ENCODE measurements around the gene SLC25A30. TPM values are rescaled to one million over a fixed set of nuclear protein-coding genes. Genes with fewer than 3 reads are reported as not detected.
"Not testable (repeated sequence)": the region's sequence is repeated elsewhere in the genome, so short reads cannot be mapped to it uniquely, and the experiment has no call there.

SLC25A30 gene
- polyA plus RNA-seq, 1 experiment, result 10.4 TPM

DNA sequence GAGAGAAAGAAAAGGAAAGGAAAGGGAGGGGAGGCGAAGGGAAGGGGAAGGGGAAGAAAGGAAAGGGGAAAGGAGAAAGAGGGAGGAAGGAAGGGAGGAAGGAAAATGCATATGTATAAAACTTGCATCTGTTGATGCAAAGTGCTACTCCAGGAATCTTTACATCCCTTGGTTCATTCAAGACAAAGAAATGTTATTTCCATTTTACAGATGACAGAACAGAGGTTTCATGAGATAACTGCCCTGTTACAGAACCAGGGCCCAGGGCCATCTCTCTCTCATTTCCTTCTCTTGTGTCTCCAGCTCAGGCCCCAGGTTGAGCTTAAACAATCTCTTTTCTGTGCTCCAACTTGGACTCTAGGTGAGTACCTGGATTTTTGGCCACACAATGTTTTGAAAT lies 1.8 kb upstream of the SLC25A30 start:
- DNase-seq (ENCODE audit: low read depth), result no peak
- Histone ChIP-seq H3K36me3 (ENCODE audit: control insufficient read depth, insufficient read depth, low read length) (no peaks in the 10 kb centered on the region), H3K27me3 (ENCODE audit: control insufficient read depth, insufficient read depth, low read length) (no peaks in the 10 kb centered on the region), H3K4me3 (ENCODE audit: low read depth, low read length) (no peak overlapping the region)
- ChIA-PET CTCF (no interaction called here), POLR2A (no interaction called here)
- TF ChIP-seq, protein P1, sequence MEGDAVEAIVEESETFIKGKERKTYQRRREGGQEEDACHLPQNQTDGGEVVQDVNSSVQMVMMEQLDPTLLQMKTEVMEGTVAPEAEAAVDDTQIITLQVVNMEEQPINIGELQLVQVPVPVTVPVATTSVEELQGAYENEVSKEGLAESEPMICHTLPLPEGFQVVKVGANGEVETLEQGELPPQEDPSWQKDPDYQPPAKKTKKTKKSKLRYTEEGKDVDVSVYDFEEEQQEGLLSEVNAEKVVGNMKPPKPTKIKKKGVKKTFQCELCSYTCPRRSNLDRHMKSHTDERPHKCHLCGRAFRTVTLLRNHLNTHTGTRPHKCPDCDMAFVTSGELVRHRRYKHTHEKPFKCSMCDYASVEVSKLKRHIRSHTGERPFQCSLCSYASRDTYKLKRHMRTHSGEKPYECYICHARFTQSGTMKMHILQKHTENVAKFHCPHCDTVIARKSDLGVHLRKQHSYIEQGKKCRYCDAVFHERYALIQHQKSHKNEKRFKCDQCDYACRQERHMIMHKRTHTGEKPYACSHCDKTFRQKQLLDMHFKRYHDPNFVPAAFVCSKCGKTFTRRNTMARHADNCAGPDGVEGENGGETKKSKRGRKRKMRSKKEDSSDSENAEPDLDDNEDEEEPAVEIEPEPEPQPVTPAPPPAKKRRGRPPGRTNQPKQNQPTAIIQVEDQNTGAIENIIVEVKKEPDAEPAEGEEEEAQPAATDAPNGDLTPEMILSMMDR (IDR thresholded peaks at IDR 0.05; ENCODE audit: insufficient read depth, low read depth, low read length), result no peak

DNA sequence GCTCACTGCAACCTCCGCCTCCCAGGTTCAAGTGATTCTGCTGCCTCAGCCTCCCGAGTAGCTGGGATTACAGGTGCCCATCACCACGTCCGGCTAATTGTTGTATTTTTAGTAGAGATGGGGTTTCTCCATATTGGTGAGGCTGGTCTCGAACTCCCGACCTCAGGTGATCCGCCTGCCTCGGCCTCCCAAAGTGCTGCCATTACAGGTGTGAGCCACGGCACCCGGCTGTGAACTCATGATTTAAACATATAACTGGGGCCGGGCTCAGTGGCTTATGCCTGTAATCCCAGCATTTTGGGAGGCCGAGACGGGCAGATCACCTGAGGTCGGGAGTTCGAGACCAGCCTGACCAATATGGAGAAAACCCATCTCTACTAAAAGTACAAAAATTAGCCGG lies 1.2 kb upstream of the SLC25A30 start:
- POLR2A ChIA-PET; CTCF ChIA-PET; H3K4me3 ChIP-seq (ENCODE audit: low read depth, low read length); H3K27me3 ChIP-seq (ENCODE audit: control insufficient read depth, insufficient read depth, low read length); DNase-seq (ENCODE audit: low read depth); H3K36me3 ChIP-seq (ENCODE audit: control insufficient read depth, insufficient read depth, low read length): not testable (repeated sequence)

DNA sequence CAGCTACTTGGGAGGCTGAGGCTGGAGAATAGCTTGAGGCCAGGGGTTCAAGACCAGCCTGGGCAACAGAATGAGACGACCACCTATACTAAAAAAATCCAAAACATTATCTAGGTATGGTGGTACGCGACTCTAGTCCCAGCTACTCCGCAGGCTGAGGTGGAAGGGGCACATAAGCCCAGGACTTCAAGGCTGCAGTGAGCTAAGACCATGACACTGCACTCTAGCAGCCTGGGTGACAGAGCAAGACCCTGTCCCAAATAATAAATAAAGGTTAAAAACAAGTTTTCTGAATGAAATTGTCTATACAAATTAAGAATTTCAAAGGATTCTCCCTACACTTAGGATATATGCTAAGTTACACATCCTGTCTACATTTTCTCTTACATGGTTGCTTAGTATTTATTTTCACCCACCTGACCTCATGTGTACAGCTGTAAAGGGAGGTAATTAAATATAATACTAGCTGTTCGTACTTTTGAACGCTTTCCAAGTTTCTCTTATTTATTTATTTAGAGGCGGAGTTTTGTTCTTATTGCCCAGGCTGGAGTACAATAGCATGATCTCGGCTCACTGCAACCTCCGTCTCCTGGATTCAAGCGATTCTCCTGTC lies 1.6 kb downstream of the SLC25A30 start:
- no peaks in the 10 kb centered on the region for H3K27me3 ChIP-seq (ENCODE audit: control insufficient read depth, insufficient read depth, low read length)
- ChIA-PET CTCF (interaction anchor here (1.0 to 1.9 kb wide), 3 partner anchors 21 to 45 kb away, joined by 3 to 7 read pairs (median 3); no protein-coding TSS in a partner anchor), POLR2A (no interaction called here)
- H3K36me3 ChIP-seq (ENCODE audit: control insufficient read depth, insufficient read depth, low read length), result no peaks in the 10 kb centered on the region
- DNase-seq (ENCODE audit: low read depth), result no peak
- peak overlapping the region; percentile 80 for H3K4me3 ChIP-seq (ENCODE audit: low read depth, low read length)
- TF ChIP-seq, protein P1 (IDR thresholded peaks at IDR 0.05; ENCODE audit: insufficient read depth, low read depth, low read length), result no peak

DNA sequence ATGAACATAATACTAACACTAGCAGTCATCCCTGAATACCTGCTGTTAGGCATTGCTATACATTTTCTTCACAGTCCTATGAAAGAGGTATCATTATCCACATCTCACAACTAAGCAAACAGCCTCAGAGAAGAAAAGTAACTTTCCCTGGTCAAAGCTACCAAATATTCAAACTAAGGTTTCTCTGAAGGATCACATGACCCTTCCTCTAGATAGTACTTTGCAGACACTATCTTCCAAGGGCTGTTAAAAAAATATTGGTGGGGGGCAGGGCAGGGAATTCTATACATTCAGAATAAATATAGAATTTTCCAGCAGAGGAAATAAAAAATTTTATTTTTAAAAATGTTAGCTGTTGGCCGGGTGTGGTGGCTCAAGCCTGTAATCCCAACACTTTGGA lies 3.1 kb downstream of the SLC25A30 start:
- ChIA-PET CTCF (interaction anchor here (0.9 to 1.3 kb wide), 4 partner anchors 10 to 21 kb away, joined by 3 to 4 read pairs (median 4); no protein-coding TSS in a partner anchor), POLR2A (no interaction called here)
- DNase-seq (ENCODE audit: low read depth), result no peak
- TF ChIP-seq, protein P1 (IDR thresholded peaks at IDR 0.05; ENCODE audit: insufficient read depth, low read depth, low read length), result no peak
- no peaks in the 10 kb centered on the region for H3K36me3 ChIP-seq (ENCODE audit: control insufficient read depth, insufficient read depth, low read length)
- H3K4me3 ChIP-seq (ENCODE audit: low read depth, low read length), result no peak overlapping the region
- no peaks in the 10 kb centered on the region for H3K27me3 ChIP-seq (ENCODE audit: control insufficient read depth, insufficient read depth, low read length)

DNA sequence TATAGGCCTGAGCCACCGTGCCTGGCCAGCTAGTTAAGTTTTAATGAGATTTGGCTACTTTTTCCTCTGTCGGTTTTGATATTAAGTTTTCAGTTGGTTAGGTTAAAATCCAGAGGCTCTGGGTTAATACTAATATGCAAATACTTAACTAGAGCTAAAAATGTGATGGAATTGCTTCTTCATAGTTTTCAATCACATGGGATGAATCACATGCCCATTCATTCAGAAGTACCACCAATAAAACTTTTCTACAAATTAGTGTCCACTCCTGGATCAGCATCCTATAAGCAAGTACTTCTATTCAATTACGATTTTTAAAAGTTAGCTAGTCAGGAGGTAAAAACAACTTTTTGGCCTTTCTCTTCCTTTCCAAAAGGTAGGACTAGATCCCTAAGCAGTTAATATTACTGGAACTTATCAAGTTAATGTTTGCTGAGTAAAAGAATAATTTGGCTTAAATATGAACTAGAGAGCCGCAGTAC lies 4.3 kb downstream of the SLC25A30 start:
- ChIA-PET CTCF (no interaction called here), POLR2A (no interaction called here)
- H3K4me3 ChIP-seq (ENCODE audit: low read depth, low read length), result no peak overlapping the region
- H3K27me3 ChIP-seq (ENCODE audit: control insufficient read depth, insufficient read depth, low read length), result no peaks in the 10 kb centered on the region
- H3K36me3 ChIP-seq (ENCODE audit: control insufficient read depth, insufficient read depth, low read length), result no peaks in the 10 kb centered on the region
- no peak for DNase-seq (ENCODE audit: low read depth)
- TF ChIP-seq, protein P1 (IDR thresholded peaks at IDR 0.05; ENCODE audit: insufficient read depth, low read depth, low read length), result no peak

Measured in BJ (cell line).